HG03354 (cell line): ENCODE measurements around the gene USH1G.
"Not testable (repeated sequence)": the region's sequence is repeated elsewhere in the genome, so short reads cannot be mapped to it uniquely, and the experiment has no call there.

Experiments used
- ATAC-seq: cut with Tn5 transposase; IDR thresholded peaks from one replicate; pipeline ENCODE4 v1.9.1; 2021; ENCODE audit warnings: mild to moderate bottlenecking; ENCODE audit not compliant: unreplicated experiment, poor library complexity, severe bottlenecking

Gene USH1G

GRCh38 chr17:74935585-74936469, 12.8 kb upstream of the USH1G start, which contains the start of gene OTOP3:
OTOP3 (plus strand) TSS chr17:74935898; CDS start chr17:74935922, 24 bp downstream.
- no peak for ATAC-seq

- ATAC-seq = no peak
These were observed 12.0 kb upstream of the USH1G start for GRCh38 chr17:74935048-74935447.

DNA sequence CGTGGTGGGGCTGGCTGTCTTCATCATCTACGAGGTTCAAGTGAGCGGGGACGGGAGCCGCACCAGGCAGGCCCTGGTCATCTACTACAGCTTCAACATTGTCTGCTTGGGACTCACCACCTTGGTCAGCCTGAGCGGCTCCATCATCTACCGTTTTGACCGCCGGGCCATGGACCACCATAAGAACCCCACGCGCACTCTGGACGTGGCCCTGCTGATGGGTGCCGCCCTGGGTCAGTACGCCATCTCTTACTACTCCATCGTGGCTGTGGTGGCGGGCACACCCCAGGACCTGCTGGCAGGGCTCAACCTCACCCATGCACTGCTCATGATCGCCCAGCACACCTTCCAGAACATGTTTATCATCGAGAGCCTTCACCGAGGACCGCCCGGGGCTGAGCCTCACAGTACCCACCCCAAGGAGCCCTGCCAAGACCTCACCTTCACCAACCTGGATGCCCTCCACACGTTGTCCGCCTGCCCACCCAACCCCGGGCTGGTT, 7.5 kb upstream of the USH1G start:
- no peak for ATAC-seq

GRCh38 chr17:74928786-74929185, 5.7 kb upstream of the USH1G start:
- no peak for ATAC-seq

DNA sequence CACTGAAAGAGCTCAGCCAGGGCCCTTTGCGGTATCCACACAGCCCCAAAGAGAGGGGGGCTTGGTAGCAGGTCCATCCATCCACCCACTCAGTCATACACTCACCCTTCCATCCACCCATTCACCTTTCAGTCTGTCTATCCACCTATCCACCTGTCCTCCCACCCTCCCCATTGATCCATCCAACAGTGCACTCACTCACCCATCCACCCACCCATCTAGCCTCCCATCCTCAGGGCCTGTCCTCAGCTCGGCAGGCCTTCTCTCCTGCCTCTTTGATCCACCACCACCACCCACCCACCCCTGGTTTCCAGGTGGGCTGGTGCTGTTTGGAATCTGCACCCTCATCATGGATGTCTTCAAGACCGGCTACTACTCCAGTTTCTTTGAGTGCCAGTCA, 2.2 kb upstream of the USH1G start:
- ATAC-seq = no peak

GRCh38 chr17:74924250-74924948, 1.3 kb upstream of the USH1G start, which contains the start of gene OTOP2:
OTOP2 (plus strand) TSS chr17:74924273; CDS start chr17:74924633, 360 bp downstream.
- ATAC-seq = no peak

- no peak for ATAC-seq
These were observed 639 bp upstream of the USH1G start for GRCh38 chr17:74923538-74924249.

DNA sequence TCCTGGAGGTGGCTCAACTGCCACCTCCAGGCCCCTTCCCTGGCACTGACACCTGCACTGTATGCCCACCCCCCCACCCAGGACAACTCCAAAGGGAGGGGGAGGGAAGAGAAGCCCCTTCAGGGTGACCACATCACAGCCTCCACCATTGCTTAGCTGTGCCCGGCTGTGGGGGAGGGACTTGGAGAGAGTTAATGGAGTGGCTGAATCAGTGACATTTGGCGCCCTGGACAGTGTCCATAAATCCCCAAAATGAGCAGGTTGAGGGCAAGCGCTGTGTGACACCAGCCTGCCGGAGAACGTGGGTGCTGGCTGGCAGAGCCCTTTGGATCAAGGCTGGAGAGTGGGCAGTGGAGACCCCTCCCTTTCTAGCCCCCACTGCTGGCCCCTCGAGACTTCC, 883 bp downstream of the USH1G start:
- ATAC-seq = no peak

DNA sequence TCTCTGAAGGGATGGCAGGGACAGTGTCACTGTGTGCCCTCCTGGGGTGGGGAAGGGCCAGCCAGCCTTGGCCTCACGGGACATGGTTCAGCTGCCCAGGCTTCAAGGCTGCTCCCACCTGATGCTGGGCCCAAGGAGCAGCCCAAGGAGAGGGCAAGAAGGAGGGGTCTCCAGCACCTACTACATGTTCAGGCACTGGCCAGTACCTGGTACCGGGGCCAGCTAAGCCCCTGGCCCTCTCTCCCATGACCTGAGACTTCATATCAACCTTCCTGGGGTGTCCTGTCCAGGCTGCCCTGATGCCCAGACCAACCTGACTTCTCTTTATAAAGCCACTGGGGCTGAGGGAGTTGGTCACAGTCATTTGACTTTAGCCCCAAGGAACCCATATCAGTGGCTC, 1.3 kb downstream of the USH1G start:
- no peak for ATAC-seq

- no peak for ATAC-seq
These were observed 1.9 kb downstream of the USH1G start for GRCh38 chr17:74921026-74921681.

GRCh38 chr17:74920642-74921025, 2.4 kb downstream of the USH1G start:
- no peak for ATAC-seq

DNA sequence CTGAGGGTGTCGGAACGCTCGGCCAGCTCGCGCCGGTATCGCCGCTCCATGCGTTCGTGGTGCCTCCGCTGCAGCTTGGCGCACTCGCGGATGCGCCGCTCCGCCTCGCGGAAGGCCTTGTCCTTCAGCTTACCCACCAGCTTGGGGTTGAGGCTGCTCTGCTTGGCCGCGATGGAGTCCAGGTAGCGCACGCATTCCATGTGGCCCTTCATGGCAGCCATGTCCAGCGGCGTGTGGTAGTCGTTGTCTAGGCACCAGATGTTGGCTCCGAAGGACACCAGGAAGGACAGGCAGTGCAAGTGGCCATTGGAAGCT, 2.8 kb downstream of the USH1G start:
- ATAC-seq = no peak

- ATAC-seq = no peak
These were observed 3.4 kb downstream of the USH1G start for GRCh38 chr17:74919440-74920305.

DNA sequence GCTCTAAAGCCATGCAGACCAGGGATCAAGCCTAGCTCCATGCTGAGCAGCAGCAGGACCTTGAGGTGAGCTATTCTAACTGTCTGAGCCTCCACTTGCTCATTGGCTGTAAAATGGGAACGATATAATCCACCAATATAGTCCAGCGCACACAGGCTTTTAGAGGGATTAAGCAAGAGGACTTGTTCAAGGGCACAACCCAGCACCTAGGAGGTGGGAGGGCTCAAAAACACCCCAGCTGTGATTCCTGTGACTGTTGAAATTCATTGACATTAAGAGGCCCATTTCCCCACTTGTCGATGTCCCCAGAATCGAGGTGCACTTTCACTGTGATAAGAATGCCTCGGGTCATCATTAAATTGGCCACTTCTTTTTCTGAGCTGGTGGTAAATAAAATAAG, 4.1 kb downstream of the USH1G start:
- ATAC-seq = no peak

- no peak for ATAC-seq
These were observed 5.6 kb downstream of the USH1G start for GRCh38 chr17:74917430-74917829.

- no peak for ATAC-seq
These were observed 6.2 kb downstream of the USH1G start for GRCh38 chr17:74916851-74917199.

GRCh38 chr17:74916136-74916850, 6.8 kb downstream of the USH1G start:
- ATAC-seq = no peak

DNA sequence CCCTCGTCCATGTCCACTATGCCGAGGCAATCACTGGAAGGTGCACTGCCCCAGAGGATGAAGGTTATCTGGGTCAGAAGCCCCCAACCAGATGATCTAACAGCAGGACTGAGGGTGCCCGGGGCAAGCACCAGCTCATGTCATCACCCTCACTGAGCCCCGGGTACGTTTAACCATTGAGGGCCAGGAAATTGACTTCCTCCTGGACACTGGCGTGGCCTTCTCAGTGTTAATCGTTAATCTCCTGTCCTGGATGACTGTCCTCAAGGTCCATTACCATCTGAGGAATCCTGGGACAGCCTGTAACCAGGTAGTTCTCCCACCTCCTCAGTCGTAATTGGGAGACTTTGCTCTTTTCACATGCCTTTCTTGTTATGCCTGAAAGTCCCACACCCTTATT, 11.6 kb downstream of the USH1G start:
- not testable (repeated sequence) for ATAC-seq
